Measurements from ENCODE around the gene SSC5D. TPM values are rescaled to one million over a fixed set of nuclear protein-coding genes. Genes with fewer than 3 reads are reported as not detected.

Gene SSC5D
- total RNA-seq, 1 experiment from 2014 or later = 3.2 TPM

- H3K27ac ChIP-seq (ENCODE audit: insufficient read length, low read depth, low read length) = no peak within 1 kb of the TSS
- peak; percentile 91 for DNase-seq
Measured at GRCh38 chr19:55484593-55485438, 3.4 kb upstream of the SSC5D start, which contains the start of gene NAT14. TSS of gene NAT14 (plus strand) at chr19:55485188. CDS start at chr19:55485709, 521 bp downstream.

More at GRCh38 chr19:55484593-55485438, 3.4 kb upstream of the SSC5D start, which contains the start of gene NAT14:
- Histone ChIP-seq H3K4me2 (ENCODE audit: insufficient read depth, insufficient read length, low read length) (peak within 1 kb of the TSS; percentile 52), H2BK15ac (ENCODE audit: low read depth, low read length) (no peak within 1 kb of the TSS), H3K4me1 (ENCODE audit: insufficient read depth, low read length) (peaks cover 3% of the 10 kb centered on the region), H3K14ac (ENCODE audit: insufficient read depth, low read length) (0 out of 2 replicates have a peak within 1 kb of the TSS, but pooled peaks have one; percentile 17), H3K9ac (ENCODE audit: extremely low read depth, insufficient read length, low read length) (peak within 1 kb of the TSS; percentile 27), H3K79me1 (ENCODE audit: insufficient read depth, low read depth, low read length, poor library complexity, severe bottlenecking) (no peaks in the 10 kb centered on the region), H4K91ac (ENCODE audit: insufficient read length, low read depth, low read length) (no peak within 1 kb of the TSS), H2BK20ac (ENCODE audit: low read depth, low read length, poor library complexity, severe bottlenecking) (no peak within 1 kb of the TSS), H2BK5ac (ENCODE audit: insufficient read length, low read length) (no peak within 1 kb of the TSS), H3T11ph (ENCODE audit: low read length) (no peak within 1 kb of the TSS), H3K9me3 (ENCODE audit: control insufficient read depth, low read depth, low read length) (no peaks in the 10 kb centered on the region), H4K5ac (ENCODE audit: insufficient read length, low read depth, low read length) (no peak within 1 kb of the TSS), H3K27me3 (ENCODE audit: insufficient read depth, low read length) (no peaks in the 10 kb centered on the region), H3K23me2 (ENCODE audit: insufficient read length, low read depth, low read length, poor library complexity, severe bottlenecking) (peaks cover 8% of the 10 kb centered on the region), H4K8ac (replicated peaks; ENCODE audit: insufficient read length, low read depth, low read length) (no peak within 1 kb of the TSS), H3K18ac (ENCODE audit: insufficient read length, low read depth, low read length) (peak within 1 kb of the TSS; percentile 24), H2BK12ac (ENCODE audit: insufficient read length, low read depth, low read length) (no peak within 1 kb of the TSS), H3K56ac (ENCODE audit: insufficient read length, low read depth, low read length) (no peak within 1 kb of the TSS), H2AK5ac (ENCODE audit: insufficient read length, low read length) (no peak within 1 kb of the TSS), H3K79me2 (ENCODE audit: insufficient read depth, low read length) (no peaks in the 10 kb centered on the region), H3K23ac (ENCODE audit: insufficient read length, low read depth, low read length) (no peak within 1 kb of the TSS), H2AFZ (ENCODE audit: low read length) (no peak within 1 kb of the TSS), H3K4ac (ENCODE audit: low read depth, low read length) (no peak within 1 kb of the TSS), H2BK120ac (ENCODE audit: low read depth, low read length, poor library complexity, severe bottlenecking) (no peak within 1 kb of the TSS), H4K20me1 (ENCODE audit: control insufficient read depth, insufficient read depth, insufficient read length) (no peaks in the 10 kb centered on the region)
- Mint-ChIP-seq H3K27me3 (ENCODE audit: low read depth) (no peaks in the 10 kb centered on the region; the same call in 1 of the 2 replicates), H3K4me3 (peak within 1 kb of the TSS; percentile 86 to 93), H3K27ac (peak within 1 kb of the TSS; percentile 92 to 97 (median 96); a peak in 5 of 7 replicates), H3K36me3 (ENCODE audit: insufficient read depth in 1 of 3, low read depth in 3 of 3) (peaks cover 2 to 9% (median 8%) of the 10 kb centered on the region in 3 experiments; a peak in 5 of 7 replicates), H3K9me3 (no peaks in the 10 kb centered on the region), H3K4me1 (peaks cover 14 to 42% of the 10 kb centered on the region in 2 experiments)
- WGBS (ENCODE audit: extremely low coverage, insufficient read length, low lambda C conversion rate) = no CpG with 5 or more reads among the region's 78 CpGs
- no peak for TF ChIP-seq CTCF (conservative IDR thresholded peaks at IDR 0.05)

Data from H9 (cell line).